ENCODE results near the gene MYOM3. TPM values are rescaled to one million over a fixed set of nuclear protein-coding genes. Genes with fewer than 3 reads are reported as not detected.
"Not testable (repeated sequence)": the region's sequence is repeated elsewhere in the genome, so short reads cannot be mapped to it uniquely, and the experiment has no call there.

The MYOM3 gene
- total RNA-seq, 1 donor from 2014 or later = not detected

GRCh38 chr1:24010650-24011049 is 101.3 kb downstream of the MYOM3 start:
- DNase-seq (ENCODE audit: extremely low spot score, unreplicated experiment) = no peak
- no peak for TF ChIP-seq CTCF (IDR thresholded peaks at IDR 0.05)
- H3K27me3 Mint-ChIP-seq (ENCODE audit: unreplicated experiment) = no peaks in the 10 kb centered on the region
- no peaks in the 10 kb centered on the region for H3K9me3 Mint-ChIP-seq (ENCODE audit: unreplicated experiment)
- no peak overlapping the region for H3K27ac Mint-ChIP-seq (ENCODE audit: unreplicated experiment)
- H3K4me1 Mint-ChIP-seq (ENCODE audit: unreplicated experiment) = peaks cover 48% of the 10 kb centered on the region
- no peaks in the 10 kb centered on the region for H3K36me3 Mint-ChIP-seq (ENCODE audit: unreplicated experiment)
- no peak overlapping the region for H3K4me3 Mint-ChIP-seq (ENCODE audit: unreplicated experiment)

- Mint-ChIP-seq H3K27me3 (ENCODE audit: unreplicated experiment) (no peaks in the 10 kb centered on the region), H3K27ac (ENCODE audit: unreplicated experiment) (peak overlapping the region; percentile 88), H3K36me3 (ENCODE audit: unreplicated experiment) (no peaks in the 10 kb centered on the region), H3K9me3 (ENCODE audit: unreplicated experiment) (no peaks in the 10 kb centered on the region), H3K4me3 (ENCODE audit: unreplicated experiment) (no peak overlapping the region), H3K4me1 (ENCODE audit: unreplicated experiment) (peaks cover 39% of the 10 kb centered on the region)
- no peak for TF ChIP-seq CTCF (IDR thresholded peaks at IDR 0.05)
- DNase-seq (ENCODE audit: extremely low spot score, unreplicated experiment) = no peak
These were observed 102.5 kb downstream of the MYOM3 start for GRCh38 chr1:24009406-24009805.

- not testable (repeated sequence) for H3K27me3 Mint-ChIP-seq (ENCODE audit: unreplicated experiment); H3K9me3 Mint-ChIP-seq (ENCODE audit: unreplicated experiment); H3K36me3 Mint-ChIP-seq (ENCODE audit: unreplicated experiment); DNase-seq (ENCODE audit: extremely low spot score, unreplicated experiment)
- Mint-ChIP-seq H3K4me3 (ENCODE audit: unreplicated experiment) (peak overlapping the region; percentile 54), H3K27ac (ENCODE audit: unreplicated experiment) (peak overlapping the region; percentile 88), H3K4me1 (ENCODE audit: unreplicated experiment) (peaks cover 41% of the 10 kb centered on the region)
These were observed 103.3 kb downstream of the MYOM3 start for GRCh38 chr1:24008574-24009184.

- H3K9me3 Mint-ChIP-seq (ENCODE audit: unreplicated experiment) = no peaks in the 10 kb centered on the region
- no peak for TF ChIP-seq CTCF (IDR thresholded peaks at IDR 0.05)
- no peak overlapping the region for H3K4me3 Mint-ChIP-seq (ENCODE audit: unreplicated experiment)
- H3K36me3 Mint-ChIP-seq (ENCODE audit: unreplicated experiment) = no peaks in the 10 kb centered on the region
- no peak for DNase-seq (ENCODE audit: extremely low spot score, unreplicated experiment)
- peaks cover 45% of the 10 kb centered on the region for H3K4me1 Mint-ChIP-seq (ENCODE audit: unreplicated experiment)
- no peak overlapping the region for H3K27ac Mint-ChIP-seq (ENCODE audit: unreplicated experiment)
- H3K27me3 Mint-ChIP-seq (ENCODE audit: unreplicated experiment) = peaks cover 5% of the 10 kb centered on the region
These were observed 104.9 kb downstream of the MYOM3 start for GRCh38 chr1:24007079-24007478.

Other genes starting within 250 kb of the MYOM3 start
- 16.4 and 18.0 TPM in 2 replicates for gene FUCA1, start 243.8 kb downstream of the MYOM3 start, total RNA-seq
- not detected in 2 replicates for gene CNR2, start 198.8 kb downstream of the MYOM3 start, total RNA-seq
- gene PNRC2, start 152.3 kb downstream of the MYOM3 start, total RNA-seq = 58.9 and 63.7 TPM in 2 replicates
- gene SRSF10, start 131.8 kb downstream of the MYOM3 start, total RNA-seq = 87.0 and 93.3 TPM in 2 replicates
- not detected in 2 replicates for gene IL22RA1, start 31.0 kb upstream of the MYOM3 start, total RNA-seq
- 0.16 TPM in 1 of 2 replicates, not detected in the other for gene IFNLR1, start 75.2 kb upstream of the MYOM3 start, total RNA-seq
- gene GRHL3, start 207.2 kb upstream of the MYOM3 start, total RNA-seq = not detected in 2 replicates

All from osteocyte (in vitro differentiated cells).